ENCODE results near the gene IGSF9. TPM values are rescaled to one million over a fixed set of nuclear protein-coding genes. Genes with fewer than 3 reads are reported as not detected.

The IGSF9 gene
- total and polyA plus RNA-seq, 4 donors, result 0.14 to 21.3 (median 16.1) TPM

GRCh38 chr1:159951551-159951950, 6.1 kb upstream of the IGSF9 start:
- Histone ChIP-seq H3K9ac (ENCODE audit: low read depth in 1 of 2, low read length in 2 of 2) (no peak overlapping the region), H3K36me3 (ENCODE audit: control insufficient read depth in 4 of 4, insufficient read depth in 3 of 4, low read depth in 1 of 4, low read length in 3 of 4) (no peaks in the 10 kb centered on the region), H3K4me1 (ENCODE audit: control insufficient read depth in 4 of 4, insufficient read depth in 4 of 4, low read length in 3 of 4) (peaks cover 0 to 1% (median 0%) of the 10 kb centered on the region in 4 donors), H3K4me3 (ENCODE audit: low read depth in 1 of 3, low read length in 3 of 3) (no peak overlapping the region), H3K27me3 (ENCODE audit: control insufficient read depth in 4 of 4, insufficient read depth in 4 of 4, low read length in 3 of 4) (no peaks in the 10 kb centered on the region), H3K27ac (ENCODE audit: low read depth in 1 of 2, low read length in 2 of 2) (no peak overlapping the region), H3K9me3 (ENCODE audit: control insufficient read depth in 4 of 4, low read length in 3 of 4) (no peaks in the 10 kb centered on the region)
- 91% methylated on average over 1 of the region's 1 CpG for WGBS
- no peak for DNase-seq (ENCODE audit: low spot score)
- TF ChIP-seq RXRA (IDR thresholded peaks at IDR 0.05) (no peak), HNF4A (conservative IDR thresholded peaks at IDR 0.05) (no peak), SP1 (IDR thresholded peaks at IDR 0.05) (no peak), HNF4G (IDR thresholded peaks at IDR 0.05) (no peak), REST (IDR thresholded peaks at IDR 0.05) (no peak)

GRCh38 chr1:159951016-159951415, 5.6 kb upstream of the IGSF9 start:
- Histone ChIP-seq H3K9me3 (ENCODE audit: control insufficient read depth in 4 of 4, low read length in 3 of 4) (no peaks in the 10 kb centered on the region), H3K27ac (ENCODE audit: low read depth in 1 of 2, low read length in 2 of 2) (no peak overlapping the region), H3K27me3 (ENCODE audit: control insufficient read depth in 4 of 4, insufficient read depth in 4 of 4, low read length in 3 of 4) (no peaks in the 10 kb centered on the region), H3K4me3 (ENCODE audit: low read depth in 1 of 3, low read length in 3 of 3) (no peak overlapping the region), H3K36me3 (ENCODE audit: control insufficient read depth in 4 of 4, insufficient read depth in 3 of 4, low read depth in 1 of 4, low read length in 3 of 4) (no peaks in the 10 kb centered on the region), H3K4me1 (ENCODE audit: control insufficient read depth in 4 of 4, insufficient read depth in 4 of 4, low read length in 3 of 4) (peaks cover 0 to 6% (median under 1%) of the 10 kb centered on the region in 4 donors), H3K9ac (ENCODE audit: low read depth in 1 of 2, low read length in 2 of 2) (no peak overlapping the region)
- no peak for DNase-seq (ENCODE audit: low spot score)
- WGBS, result 80% methylated on average over 2 of the region's 2 CpGs
- TF ChIP-seq JUND (IDR thresholded peaks at IDR 0.05), result no peak
- no peak for TF ChIP-seq MAX (IDR thresholded peaks at IDR 0.05)
- TF ChIP-seq CTCF (IDR thresholded peaks at IDR 0.05; ENCODE audit: low read depth, low read length, missing input control), result no peak
- no peak for TF ChIP-seq FOXA1 (IDR thresholded peaks at IDR 0.05)
- TF ChIP-seq ATF3 (IDR thresholded peaks at IDR 0.05), result no peak
- TF ChIP-seq ZBTB33 (IDR thresholded peaks at IDR 0.05), result no peak
- TF ChIP-seq FOXA2 (IDR thresholded peaks at IDR 0.05), result no peak
- no peak for TF ChIP-seq NR2F2 (IDR thresholded peaks at IDR 0.05)
- TF ChIP-seq TAF1 (conservative IDR thresholded peaks at IDR 0.05), result no peak
- TF ChIP-seq REST (IDR thresholded peaks at IDR 0.05), result no peak
- TF ChIP-seq HNF4G (IDR thresholded peaks at IDR 0.05), result no peak
- TF ChIP-seq HNF4A (conservative IDR thresholded peaks at IDR 0.05), result no peak
- no peak for TF ChIP-seq YY1 (IDR thresholded peaks at IDR 0.05)
